ENCODE measurements around the gene RSBN1L. TPM values are rescaled to one million over a fixed set of nuclear protein-coding genes. Genes with fewer than 3 reads are reported as not detected.

RSBN1L gene
- total RNA-seq, 1 experiment from 2014 or later: 23.2 TPM

DNA sequence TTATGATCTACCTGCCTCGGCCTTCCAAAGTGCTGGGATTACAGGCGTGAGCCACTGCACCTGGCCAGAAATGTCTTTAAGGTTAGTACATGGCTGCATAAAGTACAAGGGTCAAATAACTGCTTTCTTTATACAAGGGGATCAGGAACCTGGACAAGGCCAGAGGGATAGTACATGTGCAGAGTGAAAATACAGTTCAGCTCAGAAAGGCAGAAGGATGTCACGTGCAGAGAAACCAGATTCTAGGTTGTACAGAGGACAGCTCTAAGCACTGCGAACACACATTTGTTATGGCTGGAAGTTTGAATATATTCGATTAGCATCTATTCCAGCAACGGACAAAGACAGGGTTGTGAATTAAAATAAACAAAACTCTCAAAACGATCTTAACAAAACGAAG lies 6.0 kb upstream of the RSBN1L start:
- no TSS peak for BruUV-seq (replicated peaks)
- DNase-seq (ENCODE audit: low spot score): no peak
- intact Hi-C loops (cut with micrococcal nuclease; ENCODE audit: unreplicated experiment): no loop called here
- TF ChIP-seq, protein P1, sequence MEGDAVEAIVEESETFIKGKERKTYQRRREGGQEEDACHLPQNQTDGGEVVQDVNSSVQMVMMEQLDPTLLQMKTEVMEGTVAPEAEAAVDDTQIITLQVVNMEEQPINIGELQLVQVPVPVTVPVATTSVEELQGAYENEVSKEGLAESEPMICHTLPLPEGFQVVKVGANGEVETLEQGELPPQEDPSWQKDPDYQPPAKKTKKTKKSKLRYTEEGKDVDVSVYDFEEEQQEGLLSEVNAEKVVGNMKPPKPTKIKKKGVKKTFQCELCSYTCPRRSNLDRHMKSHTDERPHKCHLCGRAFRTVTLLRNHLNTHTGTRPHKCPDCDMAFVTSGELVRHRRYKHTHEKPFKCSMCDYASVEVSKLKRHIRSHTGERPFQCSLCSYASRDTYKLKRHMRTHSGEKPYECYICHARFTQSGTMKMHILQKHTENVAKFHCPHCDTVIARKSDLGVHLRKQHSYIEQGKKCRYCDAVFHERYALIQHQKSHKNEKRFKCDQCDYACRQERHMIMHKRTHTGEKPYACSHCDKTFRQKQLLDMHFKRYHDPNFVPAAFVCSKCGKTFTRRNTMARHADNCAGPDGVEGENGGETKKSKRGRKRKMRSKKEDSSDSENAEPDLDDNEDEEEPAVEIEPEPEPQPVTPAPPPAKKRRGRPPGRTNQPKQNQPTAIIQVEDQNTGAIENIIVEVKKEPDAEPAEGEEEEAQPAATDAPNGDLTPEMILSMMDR (conservative IDR thresholded peaks at IDR 0.05; ENCODE audit: low read depth, low read length): no peak
- no peak for TF ChIP-seq EZH2 (IDR thresholded peaks at IDR 0.05; ENCODE audit: borderline replicate concordance, low read depth, low read length, poor library complexity, severe bottlenecking)
- H3K4me3 ChIP-seq (ENCODE audit: low read depth, low read length, poor library complexity, severe bottlenecking): no peak overlapping the region
- POLR2A ChIA-PET (ENCODE audit: low non-redundant PET): no interaction called here
- CTCF ChIA-PET: interaction anchor here (0.6 kb wide), 1 partner anchor 15 kb away, joined by 3 read pairs; no protein-coding TSS in a partner anchor
- no peaks in the 10 kb centered on the region for H3K9me3 ChIP-seq (ENCODE audit: low read depth, low read length, poor library complexity, severe bottlenecking)
- H3K36me3 ChIP-seq (ENCODE audit: insufficient read depth, low read length, poor library complexity, severe bottlenecking): no peaks in the 10 kb centered on the region
- no peaks in the 10 kb centered on the region for H3K4me1 ChIP-seq (ENCODE audit: insufficient read depth, low read length, poor library complexity, severe bottlenecking)
- H3K27me3 ChIP-seq (replicated peaks; ENCODE audit: insufficient read depth, low read depth, low read length, poor library complexity): no peaks in the 10 kb centered on the region
- no peak overlapping the region for H3K27ac ChIP-seq (ENCODE audit: low read depth, low read length, poor library complexity, severe bottlenecking)

GRCh38 chr7:77691892-77692491 lies 4.3 kb upstream of the RSBN1L start:
- Histone ChIP-seq H3K4me3 (ENCODE audit: low read depth, low read length, poor library complexity, severe bottlenecking) (no peak overlapping the region), H3K36me3 (ENCODE audit: insufficient read depth, low read length, poor library complexity, severe bottlenecking) (no peaks in the 10 kb centered on the region)

GRCh38 chr7:77693830-77694583 lies 2.3 kb upstream of the RSBN1L start:
- BruUV-seq (replicated peaks): TSS peak; percentile 13
- ChIA-PET POLR2A (ENCODE audit: low non-redundant PET) (no interaction called here), CTCF (interaction anchor here (0.5 kb wide), 1 partner anchor 34 kb away, joined by 4 read pairs; no protein-coding TSS in a partner anchor)
- no peaks in the 10 kb centered on the region for H3K27me3 ChIP-seq (replicated peaks; ENCODE audit: insufficient read depth, low read depth, low read length, poor library complexity)
- H3K27ac ChIP-seq (ENCODE audit: low read depth, low read length, poor library complexity, severe bottlenecking): no peak overlapping the region
- no peaks in the 10 kb centered on the region for H3K36me3 ChIP-seq (ENCODE audit: insufficient read depth, low read length, poor library complexity, severe bottlenecking)
- intact Hi-C loops (cut with micrococcal nuclease; ENCODE audit: unreplicated experiment): no loop called here
- no peak for DNase-seq (ENCODE audit: low spot score)
- no peaks in the 10 kb centered on the region for H3K9me3 ChIP-seq (ENCODE audit: low read depth, low read length, poor library complexity, severe bottlenecking)
- no peak for TF ChIP-seq EZH2 (IDR thresholded peaks at IDR 0.05; ENCODE audit: borderline replicate concordance, low read depth, low read length, poor library complexity, severe bottlenecking)
- TF ChIP-seq, protein P1 (conservative IDR thresholded peaks at IDR 0.05; ENCODE audit: low read depth, low read length): no peak
- peaks cover 10% of the 10 kb centered on the region for H3K4me1 ChIP-seq (ENCODE audit: insufficient read depth, low read length, poor library complexity, severe bottlenecking)
- H3K4me3 ChIP-seq (ENCODE audit: low read depth, low read length, poor library complexity, severe bottlenecking): peak overlapping the region; percentile 14

More at GRCh38 chr7:77691892-77692491, 4.3 kb upstream of the RSBN1L start:
- intact Hi-C loops (cut with micrococcal nuclease; ENCODE audit: unreplicated experiment): no loop called here
- no peaks in the 10 kb centered on the region for H3K27me3 ChIP-seq (replicated peaks; ENCODE audit: insufficient read depth, low read depth, low read length, poor library complexity)
- H3K4me1 ChIP-seq (ENCODE audit: insufficient read depth, low read length, poor library complexity, severe bottlenecking): no peaks in the 10 kb centered on the region
- CTCF ChIA-PET: no interaction called here
- H3K27ac ChIP-seq (ENCODE audit: low read depth, low read length, poor library complexity, severe bottlenecking): no peak overlapping the region
- TF ChIP-seq, protein P1 (conservative IDR thresholded peaks at IDR 0.05; ENCODE audit: low read depth, low read length): no peak
- TF ChIP-seq EZH2 (IDR thresholded peaks at IDR 0.05; ENCODE audit: borderline replicate concordance, low read depth, low read length, poor library complexity, severe bottlenecking): no peak
- BruUV-seq (replicated peaks): no TSS peak
- DNase-seq (ENCODE audit: low spot score): no peak
- no peaks in the 10 kb centered on the region for H3K9me3 ChIP-seq (ENCODE audit: low read depth, low read length, poor library complexity, severe bottlenecking)
- POLR2A ChIA-PET (ENCODE audit: low non-redundant PET): no interaction called here
